Nephron (organoid): ENCODE results near the gene FAM229B.
"Not testable (repeated sequence)": the region's sequence is repeated elsewhere in the genome, so short reads cannot be mapped to it uniquely, and the experiment has no call there.

ENCODE experiments used
- H3K27ac Mint-ChIP-seq, 3 experiments: 2 replicates each; pipeline ENCODE4 v1.8.0; 2020; ENCODE audit warnings: mixed read lengths in 3 of 3, mild to moderate bottlenecking in 2 of 3, moderate library complexity in 1 of 3
- H3K27me3 Mint-ChIP-seq: 2 replicates; pipeline ENCODE4 v1.8.0; 2021; ENCODE audit warnings: low read depth, mild to moderate bottlenecking, moderate library complexity, mixed read lengths
- H3K36me3 Mint-ChIP-seq: 2 replicates; pipeline ENCODE4 v1.8.0; 2020; ENCODE audit warnings: low read depth, mixed read lengths
- H3K4me1 Mint-ChIP-seq: 2 replicates; pipeline ENCODE4 v1.8.0; 2020; ENCODE audit warnings: mixed read lengths
- H3K4me3 Mint-ChIP-seq, 3 experiments: 2 replicates each; pipeline ENCODE4 v1.8.0; 2020; ENCODE audit warnings: mild to moderate bottlenecking in 3 of 3, mixed read lengths in 3 of 3, moderate library complexity in 2 of 3
- H3K9me3 Mint-ChIP-seq: 2 replicates; pipeline ENCODE4 v1.8.0; 2020; ENCODE audit warnings: mixed read lengths
- TF ChIP-seq, protein P1 (sequence below), 3 experiments: fragments of 200-600 bp; sonication (generic); IDR thresholded peaks; one replicate each; pipeline ENCODE4 v1.5.0; 2021; ENCODE audit warnings: antibody characterized with exemption in 3 of 3; ENCODE audit not compliant: unreplicated experiment in 3 of 3

The FAM229B gene

DNA sequence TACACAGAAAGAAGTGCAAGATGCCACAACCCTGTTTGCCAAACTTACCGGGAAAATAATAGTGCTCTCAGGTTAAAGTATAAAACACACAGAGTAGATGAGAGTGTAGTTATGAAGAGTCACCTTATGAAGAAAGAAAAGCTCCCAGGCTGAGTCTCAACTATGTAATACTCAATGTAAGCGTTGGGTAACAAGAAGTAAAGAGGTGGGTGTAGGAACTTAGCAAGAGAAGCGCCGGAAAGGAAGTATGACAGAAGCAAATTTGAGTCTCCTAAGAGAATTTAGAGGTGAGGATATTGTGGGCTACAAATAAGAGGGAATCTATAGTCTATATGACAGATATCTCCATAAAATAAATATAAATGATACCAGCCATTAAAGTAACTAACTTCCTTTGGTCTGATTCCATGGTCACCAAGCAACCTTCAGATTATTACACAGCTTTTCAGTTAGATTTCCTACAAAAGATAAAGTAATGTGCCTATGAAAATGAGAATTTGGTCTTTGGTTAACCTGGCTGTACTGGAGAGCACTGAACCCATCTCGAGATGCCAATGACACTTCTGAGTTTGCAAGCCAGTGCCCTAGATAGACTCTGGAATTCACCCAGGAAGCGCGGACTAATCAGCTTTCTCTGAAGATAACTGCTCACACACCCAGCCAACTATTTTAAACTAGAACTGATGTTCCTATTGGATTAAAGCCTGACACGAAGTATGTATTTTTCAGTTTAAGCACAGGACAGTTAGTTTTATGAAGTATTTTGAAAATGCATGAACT lies 1.9 kb upstream of the FAM229B start:
- H3K9me3 Mint-ChIP-seq: no peaks in the 10 kb centered on the region
- no peak overlapping the region for H3K27ac Mint-ChIP-seq
- H3K27me3 Mint-ChIP-seq: no peaks in the 10 kb centered on the region
- TF ChIP-seq, protein P1, sequence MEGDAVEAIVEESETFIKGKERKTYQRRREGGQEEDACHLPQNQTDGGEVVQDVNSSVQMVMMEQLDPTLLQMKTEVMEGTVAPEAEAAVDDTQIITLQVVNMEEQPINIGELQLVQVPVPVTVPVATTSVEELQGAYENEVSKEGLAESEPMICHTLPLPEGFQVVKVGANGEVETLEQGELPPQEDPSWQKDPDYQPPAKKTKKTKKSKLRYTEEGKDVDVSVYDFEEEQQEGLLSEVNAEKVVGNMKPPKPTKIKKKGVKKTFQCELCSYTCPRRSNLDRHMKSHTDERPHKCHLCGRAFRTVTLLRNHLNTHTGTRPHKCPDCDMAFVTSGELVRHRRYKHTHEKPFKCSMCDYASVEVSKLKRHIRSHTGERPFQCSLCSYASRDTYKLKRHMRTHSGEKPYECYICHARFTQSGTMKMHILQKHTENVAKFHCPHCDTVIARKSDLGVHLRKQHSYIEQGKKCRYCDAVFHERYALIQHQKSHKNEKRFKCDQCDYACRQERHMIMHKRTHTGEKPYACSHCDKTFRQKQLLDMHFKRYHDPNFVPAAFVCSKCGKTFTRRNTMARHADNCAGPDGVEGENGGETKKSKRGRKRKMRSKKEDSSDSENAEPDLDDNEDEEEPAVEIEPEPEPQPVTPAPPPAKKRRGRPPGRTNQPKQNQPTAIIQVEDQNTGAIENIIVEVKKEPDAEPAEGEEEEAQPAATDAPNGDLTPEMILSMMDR (IDR thresholded peaks at IDR 0.05; ENCODE audit: unreplicated experiment in 3 of 3): no peak
- H3K4me3 Mint-ChIP-seq: peak overlapping the region; percentile 58 to 66 (median 59)
- H3K4me1 Mint-ChIP-seq: peaks cover 8% of the 10 kb centered on the region
- H3K36me3 Mint-ChIP-seq: peaks cover 13% of the 10 kb centered on the region

DNA sequence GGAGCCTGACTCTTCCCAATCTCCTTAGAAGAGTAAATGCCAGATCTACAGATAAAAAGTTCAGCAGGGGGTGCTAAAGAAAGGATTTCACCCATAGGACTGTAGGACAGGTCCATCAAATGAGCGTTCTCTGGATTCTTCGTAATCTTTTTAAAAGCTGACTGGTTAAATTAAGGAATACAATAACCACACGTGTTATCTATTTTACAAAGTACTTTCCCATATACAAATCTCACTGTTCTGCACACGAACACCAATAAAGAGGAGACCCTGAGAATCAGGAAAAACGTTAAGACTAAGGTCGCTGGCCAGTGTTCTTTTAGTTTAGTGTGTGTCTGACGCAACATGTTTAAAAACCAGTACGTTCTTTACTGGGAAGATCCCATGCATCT lies 651 bp upstream of the FAM229B start:
- H3K4me1 Mint-ChIP-seq: peaks cover 8% of the 10 kb centered on the region
- H3K27ac Mint-ChIP-seq: no peak overlapping the region
- H3K36me3 Mint-ChIP-seq: peaks cover 13% of the 10 kb centered on the region
- H3K9me3 Mint-ChIP-seq: no peaks in the 10 kb centered on the region
- H3K27me3 Mint-ChIP-seq: no peaks in the 10 kb centered on the region
- TF ChIP-seq, protein P1 (IDR thresholded peaks at IDR 0.05; ENCODE audit: unreplicated experiment in 3 of 3): peak; percentile 25 to 50 (median 33)
- no peak overlapping the region for H3K4me3 Mint-ChIP-seq

DNA sequence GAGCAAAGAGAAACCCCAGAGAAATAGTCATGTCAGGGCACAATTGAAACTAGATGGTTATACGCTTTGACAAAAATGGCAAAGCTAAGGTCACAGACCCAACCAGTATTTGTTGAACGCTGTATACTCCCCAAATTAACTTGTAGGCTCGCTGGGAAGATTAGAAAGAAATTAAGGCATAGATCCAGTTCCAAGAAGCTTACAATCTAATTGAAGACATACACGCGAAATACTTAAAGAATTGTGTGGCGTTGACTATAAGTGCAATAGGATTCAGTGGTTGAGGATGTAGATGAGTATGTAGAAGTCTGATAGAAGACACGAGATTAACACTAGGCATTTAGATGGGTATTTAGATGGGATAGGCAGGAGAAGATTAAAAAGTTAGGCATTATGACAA lies 525 bp downstream of the FAM229B start:
- TF ChIP-seq, protein P1 (IDR thresholded peaks at IDR 0.05; ENCODE audit: unreplicated experiment in 3 of 3): no peak
- Mint-ChIP-seq H3K4me3 (no peak overlapping the region), H3K36me3 (peaks cover 9% of the 10 kb centered on the region), H3K9me3 (no peaks in the 10 kb centered on the region), H3K4me1 (peaks cover 8% of the 10 kb centered on the region), H3K27ac (no peak overlapping the region), H3K27me3 (no peaks in the 10 kb centered on the region)

DNA sequence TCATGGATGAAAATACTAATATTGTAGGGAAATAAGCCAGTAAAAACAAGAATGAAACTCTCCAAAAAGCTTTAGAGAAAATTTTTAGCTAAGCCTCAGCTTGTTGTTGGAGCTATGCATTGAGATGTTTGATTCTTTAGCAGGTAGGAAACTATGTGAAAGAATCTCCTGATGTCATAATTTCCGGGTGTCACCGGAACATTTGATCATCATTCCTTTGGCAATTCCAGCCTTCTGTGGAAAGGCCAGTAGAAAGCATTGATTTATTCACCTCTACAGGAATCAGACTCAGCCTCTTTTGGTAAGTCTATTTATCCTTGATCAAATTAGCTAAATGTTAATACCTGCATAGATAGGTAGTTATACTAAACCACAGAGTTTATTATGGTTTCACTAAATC lies 9.5 kb downstream of the FAM229B start:
- Mint-ChIP-seq H3K4me1 (no peaks in the 10 kb centered on the region), H3K4me3 (no peak overlapping the region), H3K9me3 (no peaks in the 10 kb centered on the region), H3K27me3 (no peaks in the 10 kb centered on the region), H3K36me3 (peaks cover 23% of the 10 kb centered on the region), H3K27ac (no peak overlapping the region)
- TF ChIP-seq, protein P1 (IDR thresholded peaks at IDR 0.05; ENCODE audit: unreplicated experiment in 3 of 3): no peak

DNA sequence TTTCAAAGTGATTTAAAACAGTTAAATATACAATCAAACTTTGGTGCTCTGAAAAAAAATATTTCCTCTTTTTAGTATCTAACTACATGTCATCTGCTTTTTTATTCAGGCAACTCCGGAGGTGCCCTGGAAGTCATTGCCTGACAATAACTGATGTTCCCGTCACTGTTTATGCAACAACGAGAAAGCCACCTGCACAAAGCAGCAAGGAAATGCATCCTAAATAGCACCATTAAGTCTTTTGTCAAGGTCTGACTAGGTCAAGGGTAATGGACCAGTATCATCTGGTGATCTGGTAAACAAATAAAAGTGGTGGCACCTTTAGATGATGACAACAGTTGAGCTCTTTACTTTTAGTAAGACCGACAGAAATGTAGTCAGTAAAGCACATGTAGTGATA lies 13.2 kb downstream of the FAM229B start:
- Mint-ChIP-seq H3K27me3 (no peaks in the 10 kb centered on the region), H3K36me3 (peaks cover 54% of the 10 kb centered on the region), H3K4me1 (no peaks in the 10 kb centered on the region), H3K4me3 (no peak overlapping the region), H3K27ac (no peak overlapping the region), H3K9me3 (peaks cover 14% of the 10 kb centered on the region)
- TF ChIP-seq, protein P1 (IDR thresholded peaks at IDR 0.05; ENCODE audit: unreplicated experiment in 3 of 3): no peak

DNA sequence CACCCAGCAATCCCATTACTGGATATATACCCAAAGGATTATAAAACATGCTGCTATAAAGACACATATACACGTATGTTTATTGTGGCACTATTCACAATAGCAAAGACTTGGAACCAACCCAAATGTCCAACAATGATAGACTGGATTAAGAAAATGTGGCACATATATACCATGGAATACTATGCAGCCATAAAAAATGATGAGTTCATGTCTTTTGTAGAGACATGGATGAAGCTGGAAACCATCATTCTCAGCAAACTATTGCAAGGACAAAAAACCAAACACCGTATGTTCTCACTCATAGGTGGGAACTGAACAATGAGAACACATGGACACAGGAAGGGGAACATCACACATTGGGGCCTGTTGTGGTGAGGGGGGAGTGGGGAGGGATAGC lies 18.6 kb downstream of the FAM229B start:
- H3K27ac Mint-ChIP-seq, H3K27me3 Mint-ChIP-seq, H3K4me3 Mint-ChIP-seq: not testable (repeated sequence)
- Mint-ChIP-seq H3K9me3 (peaks cover 20% of the 10 kb centered on the region), H3K4me1 (peaks cover 11% of the 10 kb centered on the region), H3K36me3 (peaks cover 65% of the 10 kb centered on the region)
